Activated T-helper 1 cell treated with anti-CD3 and anti-CD28 coated beads, Interleukin-12 subunit alpha, Interleukin-12 subunit beta, Interleukin-2, Interleukin-4 antibody, amounts not matched to agents 30 ng/mL and 10 ng/mL and 1 ng/mL, durations not matched to agents 14 hours and 24 hours and 36 hours (primary cell): ENCODE results near the gene WDTC1. TPM values are rescaled to one million over a fixed set of nuclear protein-coding genes. Genes with fewer than 3 reads are reported as not detected.
A peak's percentile ranks its signal among the peaks of the same experiment; 100 is the strongest.

Experiments used
- DNase-seq: peaks from one replicate; pipeline ENCODE4 v3.0.0; 2021; ENCODE audit warnings: low spot score
- H3K27ac Mint-ChIP-seq: one replicate; pipeline ENCODE4 v1.8.0; 2021; ENCODE audit warnings: mild to moderate bottlenecking, mixed read lengths
- H3K27me3 Mint-ChIP-seq: one replicate; pipeline ENCODE4 v1.8.0; 2022; ENCODE audit warnings: mild to moderate bottlenecking, moderate library complexity, mixed read lengths; ENCODE audit not compliant: insufficient read depth
- H3K36me3 Mint-ChIP-seq: one replicate; pipeline ENCODE4 v1.8.0; 2021; ENCODE audit warnings: low read depth, mixed read lengths
- H3K4me1 Mint-ChIP-seq: one replicate; pipeline ENCODE4 v1.8.0; 2021; ENCODE audit warnings: low read depth, mixed read lengths
- H3K4me3 Mint-ChIP-seq: one replicate; pipeline ENCODE4 v1.8.0; 2021; ENCODE audit warnings: mild to moderate bottlenecking, moderate library complexity, mixed read lengths
- H3K9me3 Mint-ChIP-seq: one replicate; pipeline ENCODE4 v1.8.0; 2021; ENCODE audit warnings: mixed read lengths
- intact Hi-C: fragments of 100-400 bp; cut with micrococcal nuclease; formaldehyde crosslinking; loops from one replicate; pipeline ENCODE4 v1.15.1; 2024
- total RNA-seq: library from RNA; stranded (reverse); gene quantifications from 2 replicates; pipeline ENCODE4 v1.2.3, GENCODE V29; 2022

WDTC1 gene
- total RNA-seq, 1 donor from 2014 or later, result 20.1 TPM

DNA sequence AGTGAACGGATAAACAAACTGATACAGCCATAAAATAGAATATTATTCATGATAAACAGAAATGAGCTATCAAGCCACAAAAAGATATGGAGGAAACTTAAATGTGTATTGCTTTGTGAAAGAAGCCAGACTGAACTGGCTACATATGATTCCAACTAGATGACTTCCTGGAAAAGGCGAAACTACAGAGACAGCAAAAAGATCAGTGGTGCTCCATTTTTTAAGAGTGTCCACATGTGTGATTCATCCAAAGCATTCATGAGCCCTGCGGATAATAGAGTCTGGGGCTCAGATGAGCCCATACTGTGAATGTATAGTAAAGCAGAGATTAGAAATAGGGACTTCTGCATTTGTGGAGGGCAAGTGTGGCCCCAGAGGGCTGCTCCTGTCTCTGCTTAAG, 79.7 kb downstream of the WDTC1 start:
- H3K9me3 Mint-ChIP-seq, result no peaks in the 10 kb centered on the region
- intact Hi-C loops, result no loop called here
- no peaks in the 10 kb centered on the region for H3K36me3 Mint-ChIP-seq
- no peak for DNase-seq
- H3K4me1 Mint-ChIP-seq, result no peaks in the 10 kb centered on the region
- H3K27me3 Mint-ChIP-seq, result peaks cover 3% of the 10 kb centered on the region
- no peak overlapping the region for H3K4me3 Mint-ChIP-seq
- H3K27ac Mint-ChIP-seq, result no peak overlapping the region

- peaks cover 3% of the 10 kb centered on the region for H3K27me3 Mint-ChIP-seq
- H3K27ac Mint-ChIP-seq, result no peak overlapping the region
- no peaks in the 10 kb centered on the region for H3K36me3 Mint-ChIP-seq
- intact Hi-C loops, result no loop called here
- H3K4me1 Mint-ChIP-seq, result no peaks in the 10 kb centered on the region
- no peak for DNase-seq
- H3K9me3 Mint-ChIP-seq, result no peaks in the 10 kb centered on the region
- no peak overlapping the region for H3K4me3 Mint-ChIP-seq
These were observed 80.3 kb downstream of the WDTC1 start for GRCh38 chr1:27314737-27315136.

DNA sequence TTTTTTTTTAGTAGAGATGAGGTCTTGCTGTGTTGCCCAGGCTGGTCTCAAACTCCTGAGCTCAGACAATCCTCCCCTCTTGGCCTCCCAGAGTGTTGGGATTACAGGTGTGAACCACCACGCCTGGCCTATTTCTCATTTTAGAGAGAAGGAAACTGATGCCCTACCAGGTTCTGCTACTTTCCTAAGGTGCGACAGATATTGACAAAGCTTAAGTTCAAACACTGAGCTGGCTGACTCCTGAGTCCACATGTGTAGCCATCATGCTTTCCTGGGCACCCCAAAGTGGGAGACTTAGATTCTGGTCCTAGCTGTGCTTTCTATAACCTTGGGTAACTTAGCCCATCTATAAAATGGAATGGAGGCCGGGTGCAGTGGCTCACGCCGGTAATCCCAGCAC, 82.4 kb downstream of the WDTC1 start:
- DNase-seq, result no peak
- Mint-ChIP-seq H3K9me3 (no peaks in the 10 kb centered on the region), H3K36me3 (no peaks in the 10 kb centered on the region), H3K4me1 (peaks cover 4% of the 10 kb centered on the region), H3K27ac (no peak overlapping the region), H3K27me3 (peaks cover 3% of the 10 kb centered on the region), H3K4me3 (no peak overlapping the region)
- intact Hi-C loops, result no loop called here

- Mint-ChIP-seq H3K27ac (no peak overlapping the region), H3K4me1 (peaks cover 8% of the 10 kb centered on the region), H3K9me3 (no peaks in the 10 kb centered on the region), H3K4me3 (no peak overlapping the region), H3K27me3 (no peaks in the 10 kb centered on the region), H3K36me3 (peaks cover 3% of the 10 kb centered on the region)
- no peak for DNase-seq
- intact Hi-C loops, result no loop called here
These were observed 83.7 kb downstream of the WDTC1 start for GRCh38 chr1:27318136-27318535.

- Mint-ChIP-seq H3K4me3 (no peak overlapping the region), H3K4me1 (peaks cover 13% of the 10 kb centered on the region)
These were observed 84.2 kb downstream of the WDTC1 start for GRCh38 chr1:27318596-27318995.

GRCh38 chr1:27321813-27322568, 87.6 kb downstream of the WDTC1 start, which contains the start of gene TMEM222:
Gene TMEM222 (plus strand): TSS chr1:27322163. CDS start chr1:27322198, 35 bp downstream.
- H3K27me3 Mint-ChIP-seq, result no peaks in the 10 kb centered on the region
- H3K4me3 Mint-ChIP-seq, result peak within 1 kb of the TSS; percentile 97
- peaks cover 19% of the 10 kb centered on the region for H3K36me3 Mint-ChIP-seq
- peak within 1 kb of the TSS; percentile 90 for H3K27ac Mint-ChIP-seq
- H3K4me1 Mint-ChIP-seq, result peaks cover 33% of the 10 kb centered on the region
- DNase-seq, result peak; percentile 98
- intact Hi-C loops, result loop anchor here (1.0 kb wide), 9 partner anchors 19 to 451 kb away; partner anchors contain the start of genes AHDC1, GPR3, SLC9A1 and STX12
- no peaks in the 10 kb centered on the region for H3K9me3 Mint-ChIP-seq

More at GRCh38 chr1:27318596-27318995, 84.2 kb downstream of the WDTC1 start:
- no peak for DNase-seq
- Mint-ChIP-seq H3K27me3 (no peaks in the 10 kb centered on the region), H3K36me3 (peaks cover 3% of the 10 kb centered on the region), H3K9me3 (no peaks in the 10 kb centered on the region), H3K27ac (no peak overlapping the region)
- intact Hi-C loops, result no loop called here

DNA sequence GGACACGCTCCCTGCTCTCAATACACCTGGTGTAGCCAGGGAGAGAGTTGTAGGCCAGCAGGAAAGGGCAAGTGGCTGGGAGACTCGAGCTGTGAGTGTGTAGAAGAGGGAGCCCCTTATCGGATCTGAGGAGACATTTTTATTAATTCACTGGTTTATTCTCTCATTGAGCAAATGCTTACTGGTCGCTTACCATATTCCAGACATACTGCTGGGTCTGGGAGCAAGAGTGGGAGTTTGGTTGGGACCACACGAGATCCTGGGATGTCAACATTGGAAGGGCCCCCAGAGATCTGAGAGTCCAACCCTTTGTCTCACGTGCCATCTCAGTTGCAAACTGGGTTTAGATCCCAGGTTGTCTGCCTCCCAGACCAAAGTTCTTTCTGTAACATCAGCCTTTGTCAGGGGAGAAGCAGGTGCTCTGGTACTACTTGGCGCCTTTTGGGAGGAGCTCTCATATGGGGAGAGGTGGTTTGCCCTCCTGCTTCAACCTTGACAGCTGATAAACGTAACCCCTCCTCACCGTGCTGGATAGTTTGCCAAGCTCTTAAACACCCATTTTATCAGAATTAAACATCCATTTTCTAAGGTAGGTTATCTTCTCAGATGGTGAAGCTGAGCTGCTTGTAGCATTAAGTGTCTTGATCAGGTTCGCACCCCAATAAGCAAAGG, 88.3 kb downstream of the WDTC1 start:
- intact Hi-C loops, result loop anchor here (1.0 kb wide), 9 partner anchors 19 to 451 kb away; partner anchors contain the start of genes AHDC1, GPR3, SLC9A1 and STX12
- Mint-ChIP-seq H3K4me3 (peak overlapping the region; percentile 97), H3K36me3 (peaks cover 19% of the 10 kb centered on the region), H3K4me1 (peaks cover 33% of the 10 kb centered on the region), H3K27me3 (no peaks in the 10 kb centered on the region), H3K27ac (peak overlapping the region; percentile 90), H3K9me3 (no peaks in the 10 kb centered on the region)
- no peak for DNase-seq

DNA sequence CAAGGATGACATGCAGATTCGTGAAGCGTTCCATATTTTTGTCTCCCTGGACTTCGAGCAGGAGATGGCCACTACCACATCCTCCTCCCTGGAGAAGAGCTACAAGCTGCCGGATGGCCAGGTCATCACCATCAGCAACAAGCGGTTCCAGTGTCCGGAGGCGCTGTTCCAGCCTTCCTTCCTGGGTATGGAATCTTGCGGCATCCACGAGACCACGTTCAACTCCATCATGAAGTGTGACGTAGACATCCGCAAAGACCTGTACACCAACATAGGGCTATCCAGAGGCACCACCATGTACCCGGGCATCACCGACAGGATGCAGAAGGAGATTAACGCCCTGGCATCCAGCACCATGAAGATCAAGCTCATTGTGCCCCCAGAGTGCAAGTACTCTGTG, 90.9 kb downstream of the WDTC1 start:
- no peak overlapping the region for H3K27ac Mint-ChIP-seq
- H3K27me3 Mint-ChIP-seq, result no peaks in the 10 kb centered on the region
- no peak for DNase-seq
- peaks cover 39% of the 10 kb centered on the region for H3K4me1 Mint-ChIP-seq
- H3K4me3 Mint-ChIP-seq, result no peak overlapping the region
- peaks cover 19% of the 10 kb centered on the region for H3K36me3 Mint-ChIP-seq
- no peaks in the 10 kb centered on the region for H3K9me3 Mint-ChIP-seq
- intact Hi-C loops, result no loop called here

DNA sequence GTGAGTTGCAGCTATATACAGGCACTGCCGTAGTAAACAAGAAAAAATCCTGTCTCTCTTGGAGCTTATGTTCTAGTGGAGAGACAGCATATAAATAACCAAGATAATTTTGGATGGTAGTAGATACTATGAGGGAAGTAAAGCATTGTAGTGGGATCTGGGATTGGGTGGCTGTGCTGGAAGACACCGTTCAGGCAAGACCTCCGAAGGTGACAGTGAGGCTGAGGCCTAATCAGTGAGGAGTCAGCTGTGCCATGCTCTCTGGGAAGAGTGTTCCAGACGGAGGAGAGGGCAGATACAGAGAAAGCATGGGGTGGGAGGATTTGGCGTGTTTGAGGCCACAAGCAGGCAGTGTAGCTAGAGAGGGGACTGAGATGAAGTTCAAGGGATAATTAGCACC, 93.5 kb downstream of the WDTC1 start:
- no peaks in the 10 kb centered on the region for H3K9me3 Mint-ChIP-seq
- peaks cover 44% of the 10 kb centered on the region for H3K4me1 Mint-ChIP-seq
- DNase-seq, result no peak
- H3K27ac Mint-ChIP-seq, result no peak overlapping the region
- H3K4me3 Mint-ChIP-seq, result no peak overlapping the region
- H3K27me3 Mint-ChIP-seq, result no peaks in the 10 kb centered on the region
- intact Hi-C loops, result no loop called here
- peaks cover 25% of the 10 kb centered on the region for H3K36me3 Mint-ChIP-seq

DNA sequence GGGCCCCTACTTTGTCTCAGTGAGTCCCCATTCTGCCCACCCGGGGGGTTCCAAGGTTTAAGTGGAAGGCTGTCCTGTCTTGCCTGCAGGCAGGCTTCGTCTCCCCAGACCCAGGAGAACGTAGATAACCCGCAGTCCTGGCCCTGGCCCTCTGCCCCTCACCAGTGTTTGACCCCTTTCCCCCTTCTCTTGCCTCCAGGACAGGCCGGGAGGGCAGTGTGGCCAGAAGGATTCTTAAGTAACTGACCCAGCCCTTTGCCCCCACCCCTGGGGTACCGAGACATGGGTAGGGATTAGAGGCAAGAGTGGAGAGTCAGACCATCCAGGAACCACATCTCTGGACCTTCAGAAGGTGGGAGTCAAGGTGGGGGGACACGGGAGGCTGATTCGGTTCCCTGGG, 96.4 kb downstream of the WDTC1 start:
- Mint-ChIP-seq H3K27me3 (no peaks in the 10 kb centered on the region), H3K27ac (no peak overlapping the region), H3K4me1 (peaks cover 22% of the 10 kb centered on the region), H3K4me3 (no peak overlapping the region), H3K9me3 (no peaks in the 10 kb centered on the region), H3K36me3 (peaks cover 24% of the 10 kb centered on the region)
- DNase-seq, result no peak
- intact Hi-C loops, result no loop called here

- no peak overlapping the region for H3K27ac Mint-ChIP-seq
- intact Hi-C loops, result no loop called here
- peaks cover 26% of the 10 kb centered on the region for H3K36me3 Mint-ChIP-seq
- no peak for DNase-seq
- no peak overlapping the region for H3K4me3 Mint-ChIP-seq
- no peaks in the 10 kb centered on the region for H3K9me3 Mint-ChIP-seq
- H3K27me3 Mint-ChIP-seq, result no peaks in the 10 kb centered on the region
- H3K4me1 Mint-ChIP-seq, result peaks cover 22% of the 10 kb centered on the region
These were observed 97.0 kb downstream of the WDTC1 start for GRCh38 chr1:27331426-27331825.

- no peaks in the 10 kb centered on the region for H3K9me3 Mint-ChIP-seq
- peaks cover 30% of the 10 kb centered on the region for H3K36me3 Mint-ChIP-seq
- intact Hi-C loops, result loop anchor here (1.0 kb wide), 1 partner anchor 56 kb away; no protein-coding TSS in a partner anchor
- peaks cover 22% of the 10 kb centered on the region for H3K4me1 Mint-ChIP-seq
- DNase-seq, result no peak
- no peak overlapping the region for H3K4me3 Mint-ChIP-seq
- H3K27me3 Mint-ChIP-seq, result no peaks in the 10 kb centered on the region
- no peak overlapping the region for H3K27ac Mint-ChIP-seq
These were observed 97.5 kb downstream of the WDTC1 start for GRCh38 chr1:27331922-27332321.
